MG63 (cell line): ENCODE data around the gene CARD11. TPM values are rescaled to one million over a fixed set of nuclear protein-coding genes. Genes with fewer than 3 reads are reported as not detected.

Experiments
- DNase-seq: peaks from one replicate; pipeline ENCODE4 v3.0.0-alpha.2; 2020
- H3K27me3 ChIP-seq: fragments of 250-450 bp; sonication (Bioruptor Pico); 2 replicates; pipeline ENCODE4 v1.5.1; 2020; ENCODE audit warnings: mild to moderate bottlenecking, moderate library complexity
- H3K36me3 ChIP-seq: fragments of 250-450 bp; sonication (Bioruptor Pico); 2 replicates; pipeline ENCODE4 v1.5.1; 2020; ENCODE audit warnings: mild to moderate bottlenecking, moderate library complexity
- H3K4me3 ChIP-seq: fragments of 250-450 bp; sonication (Bioruptor Pico); 2 replicates; pipeline ENCODE4 v1.5.1; 2020; ENCODE audit warnings: mild to moderate bottlenecking, moderate library complexity
- H3K9me3 ChIP-seq: fragments of 250-450 bp; sonication (Bioruptor Pico); 2 replicates; pipeline ENCODE4 v1.5.1; 2020; ENCODE audit warnings: mild to moderate bottlenecking, moderate library complexity
- total RNA-seq: library from RNA; depleted of rRNA; stranded (reverse); fragments of >200 nt; shearing (Covaris generic); gene quantifications from 2 replicates; pipeline ENCODE4 v1.2.3, GENCODE V29; 2014; ENCODE audit warnings: low replicate concordance; rRNA removed

Gene CARD11
- total RNA-seq, 1 experiment from 2014 or later = not detected

DNA sequence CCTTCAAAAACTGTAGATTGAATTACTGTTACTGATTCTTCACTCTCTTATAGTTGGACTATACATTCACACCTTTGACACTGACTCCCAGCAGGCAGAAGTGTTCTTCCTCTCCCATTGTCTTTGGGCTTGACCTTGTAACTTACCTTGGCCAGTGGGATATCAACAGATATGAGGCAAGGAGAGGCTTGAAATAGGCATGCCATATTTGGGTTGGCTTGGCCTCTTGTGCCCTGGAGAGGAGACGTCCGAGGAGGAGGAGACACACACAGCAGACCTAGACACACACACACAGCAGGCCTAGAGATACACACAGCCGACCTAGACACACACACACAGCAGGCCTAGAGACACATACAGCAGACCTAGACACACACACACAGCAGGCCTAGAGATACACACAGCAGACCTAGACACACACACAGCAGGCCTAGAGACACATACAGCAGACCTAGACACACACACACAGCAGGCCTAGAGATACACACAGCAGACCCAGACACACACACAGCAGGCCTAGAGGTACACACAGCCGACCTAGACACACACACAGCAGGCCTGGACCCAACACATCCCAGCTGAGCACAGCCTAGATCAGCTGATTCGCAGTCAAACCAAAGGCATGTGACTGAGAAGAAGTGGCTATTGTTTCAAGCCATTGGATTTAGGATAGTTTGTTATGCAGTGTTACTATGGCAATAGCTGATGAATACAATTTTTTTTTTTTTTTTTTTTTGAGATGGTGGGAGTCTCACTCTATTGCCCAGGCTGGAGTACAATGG lies 187.1 kb downstream of the CARD11 start:
- DNase-seq = no peak
- no peak overlapping the region for H3K4me3 ChIP-seq
- H3K36me3 ChIP-seq = no peaks in the 10 kb centered on the region
- H3K27me3 ChIP-seq = no peaks in the 10 kb centered on the region
- no peaks in the 10 kb centered on the region for H3K9me3 ChIP-seq

Other genes with a start within 250 kb of the CARD11 start
- gene GNA12, start 199.6 kb downstream of the CARD11 start, total RNA-seq = 23.1 and 49.1 TPM in 2 replicates